ENCODE results near the gene DPAGT1. TPM values are rescaled to one million over a fixed set of nuclear protein-coding genes. Genes with fewer than 3 reads are reported as not detected.

DPAGT1 gene
- total RNA-seq, 3 donors from 2014 or later (not counting 1 experiment from before 2014, with no cell fraction given), result 20.5 to 28.5 (median 24.4) TPM

GRCh38 chr11:119100994-119101758 is 477 bp downstream of the DPAGT1 start:
- WGBS (ENCODE audit: insufficient coverage), result under 1% methylated on average over 26 of the region's 29 CpGs
- H3K4me1 Mint-ChIP-seq, result peaks cover 27 to 31% of the 10 kb centered on the region in 2 donors
- peak overlapping the region; percentile 96 for H3K4me3 Mint-ChIP-seq
- H3K36me3 Mint-ChIP-seq, result peaks cover 7% of the 10 kb centered on the region
- intact Hi-C loops (cut with micrococcal nuclease), result loop anchor here (1.0 to 5.0 kb wide), 3 partner anchors 16 to 84 kb away; partner anchors contain the start of genes HMBS, RPS25, TRAPPC4 and VPS11
- no peaks in the 10 kb centered on the region for H3K9me3 Mint-ChIP-seq
- peaks cover 27% of the 10 kb centered on the region for H3K4me1 ChIP-seq (ENCODE audit: control insufficient read depth, insufficient read depth, low read length)
- H3K9me3 ChIP-seq (ENCODE audit: control insufficient read depth, insufficient read depth, low read length), result no peaks in the 10 kb centered on the region
- H3K36me3 ChIP-seq (ENCODE audit: control insufficient read depth, insufficient read depth, low read length), result peaks cover 17% of the 10 kb centered on the region
- DNase-seq (no peak), ATAC-seq (peak; percentile 7 to 27 (median 22))
- peak overlapping the region; percentile 69 for H3K4me3 ChIP-seq (ENCODE audit: low read length)
- H3K27me3 Mint-ChIP-seq (ENCODE audit: low read depth in 2 of 2), result no peaks in the 10 kb centered on the region
- H3K27ac ChIP-seq (ENCODE audit: low read length), result peak overlapping the region; percentile 77
- no peaks in the 10 kb centered on the region for H3K27me3 ChIP-seq (ENCODE audit: control insufficient read depth, insufficient read depth, low read length)
- TF ChIP-seq CTCF (IDR thresholded peaks at IDR 0.05), result no peak
- peak overlapping the region; percentile 94 to 98 for H3K27ac Mint-ChIP-seq

DNA sequence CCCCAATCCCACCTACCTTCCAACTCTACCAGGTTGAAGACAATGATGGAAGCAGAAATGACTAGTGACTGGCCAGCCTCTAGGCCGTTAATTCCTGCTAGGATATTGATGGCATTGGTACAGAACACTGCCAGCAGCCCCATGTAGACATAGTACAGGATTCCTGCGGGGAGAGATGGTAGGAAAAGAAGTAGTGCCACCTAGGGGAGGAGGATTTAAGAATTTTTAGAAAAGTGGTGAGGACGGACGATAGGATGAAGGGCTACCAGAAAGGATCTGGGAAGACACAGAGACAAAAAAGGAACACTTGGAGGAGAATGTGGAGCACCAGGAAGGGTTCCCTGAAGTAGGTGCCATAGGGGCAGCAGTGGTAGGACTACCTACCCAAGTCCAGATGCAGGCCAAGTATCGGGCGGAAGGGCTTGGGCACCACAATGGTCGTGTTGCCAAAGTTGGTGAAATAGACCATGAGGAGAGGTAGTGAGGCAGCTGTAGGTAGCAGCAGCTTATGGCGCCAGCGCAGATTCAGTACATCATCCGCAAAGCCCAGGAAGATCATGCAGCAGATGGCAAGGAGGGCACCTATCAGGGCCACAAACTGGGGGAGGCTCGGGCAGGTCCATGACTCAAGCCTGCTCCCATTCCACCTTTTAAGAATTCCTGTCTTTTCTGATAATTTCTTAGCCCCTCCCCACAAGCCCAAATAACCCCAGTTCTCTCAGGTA is 1.2 kb downstream of the DPAGT1 start:
- Mint-ChIP-seq H3K4me1 (peaks cover 32 to 34% of the 10 kb centered on the region in 2 donors), H3K27ac (peak overlapping the region; percentile 61 to 94), H3K36me3 (peaks cover 7% of the 10 kb centered on the region), H3K27me3 (ENCODE audit: low read depth in 2 of 2) (no peaks in the 10 kb centered on the region), H3K4me3 (peak overlapping the region; percentile 96), H3K9me3 (no peaks in the 10 kb centered on the region)
- ATAC-seq, result no peak
- Histone ChIP-seq H3K4me1 (ENCODE audit: control insufficient read depth, insufficient read depth, low read length) (peaks cover 30% of the 10 kb centered on the region), H3K27ac (ENCODE audit: low read length) (no peak overlapping the region), H3K27me3 (ENCODE audit: control insufficient read depth, insufficient read depth, low read length) (no peaks in the 10 kb centered on the region), H3K36me3 (ENCODE audit: control insufficient read depth, insufficient read depth, low read length) (peaks cover 17% of the 10 kb centered on the region), H3K4me3 (ENCODE audit: low read length) (no peak overlapping the region), H3K9me3 (ENCODE audit: control insufficient read depth, insufficient read depth, low read length) (no peaks in the 10 kb centered on the region)
- 67% methylated on average over 11 of the region's 11 CpGs for WGBS (ENCODE audit: insufficient coverage)
- TF ChIP-seq CTCF (IDR thresholded peaks at IDR 0.05), result no peak
- peak in 1 of 2 donors; percentile 33 for DNase-seq
- intact Hi-C loops (cut with micrococcal nuclease), result loop anchor here (2.0 to 5.0 kb wide), 2 partner anchors 16 to 83 kb away; partner anchors contain the start of genes HMBS, RPS25 and TRAPPC4

DNA sequence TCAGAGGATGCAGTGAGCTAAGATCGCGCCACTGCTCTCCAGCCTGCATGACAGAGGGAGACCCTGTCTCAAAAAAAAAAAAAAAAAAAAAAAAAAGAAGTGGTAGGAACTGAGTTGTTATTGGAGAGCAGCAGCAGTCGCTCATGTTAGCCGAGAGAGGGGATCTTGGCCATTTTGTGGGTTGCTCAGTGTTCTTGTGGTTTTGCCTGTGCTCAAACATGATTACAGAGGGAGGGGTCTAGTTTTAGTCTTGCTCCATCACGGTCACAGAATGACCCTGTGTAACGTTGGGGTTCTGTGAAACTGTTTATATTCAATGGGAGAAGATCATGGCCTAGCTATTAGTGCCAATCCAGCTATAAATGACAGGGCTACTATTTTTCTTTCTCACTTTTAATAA is 1.9 kb downstream of the DPAGT1 start:
- no peak overlapping the region for H3K27ac Mint-ChIP-seq
- H3K27me3 Mint-ChIP-seq (ENCODE audit: low read depth in 2 of 2), result no peaks in the 10 kb centered on the region
- TF ChIP-seq CTCF (IDR thresholded peaks at IDR 0.05), result no peak
- DNase-seq (no peak), ATAC-seq (no peak)
- intact Hi-C loops (cut with micrococcal nuclease), result loop anchor here (2.0 to 5.0 kb wide), 2 partner anchors 15 to 82 kb away; partner anchors contain the start of genes HMBS, RPS25 and TRAPPC4
- Histone ChIP-seq H3K4me3 (ENCODE audit: low read length) (no peak overlapping the region), H3K27ac (ENCODE audit: low read length) (no peak overlapping the region), H3K36me3 (ENCODE audit: control insufficient read depth, insufficient read depth, low read length) (peaks cover 17% of the 10 kb centered on the region), H3K4me1 (ENCODE audit: control insufficient read depth, insufficient read depth, low read length) (peaks cover 30% of the 10 kb centered on the region), H3K27me3 (ENCODE audit: control insufficient read depth, insufficient read depth, low read length) (no peaks in the 10 kb centered on the region), H3K9me3 (ENCODE audit: control insufficient read depth, insufficient read depth, low read length) (no peaks in the 10 kb centered on the region)
- WGBS (ENCODE audit: insufficient coverage), result 51% methylated on average over 6 of the region's 6 CpGs
- H3K9me3 Mint-ChIP-seq, result no peaks in the 10 kb centered on the region
- H3K36me3 Mint-ChIP-seq, result peaks cover 7% of the 10 kb centered on the region
- peak overlapping the region; percentile 96 for H3K4me3 Mint-ChIP-seq
- H3K4me1 Mint-ChIP-seq, result peaks cover 39% of the 10 kb centered on the region in 2 donors

Measured in natural killer cell (primary cell).